ENCODE results near the gene CCM2.
"Not testable (repeated sequence)": the region's sequence is repeated elsewhere in the genome, so short reads cannot be mapped to it uniquely, and the experiment has no call there.

The CCM2 gene

GRCh38 chr7:45105588-45106188 is 105.7 kb downstream of the CCM2 start:
- no peak for DNase-seq

GRCh38 chr7:45106820-45107219 is 106.8 kb downstream of the CCM2 start:
- DNase-seq = no peak

- DNase-seq = no peak
Observed at GRCh38 chr7:45107356-45107755, 107.4 kb downstream of the CCM2 start.

DNA sequence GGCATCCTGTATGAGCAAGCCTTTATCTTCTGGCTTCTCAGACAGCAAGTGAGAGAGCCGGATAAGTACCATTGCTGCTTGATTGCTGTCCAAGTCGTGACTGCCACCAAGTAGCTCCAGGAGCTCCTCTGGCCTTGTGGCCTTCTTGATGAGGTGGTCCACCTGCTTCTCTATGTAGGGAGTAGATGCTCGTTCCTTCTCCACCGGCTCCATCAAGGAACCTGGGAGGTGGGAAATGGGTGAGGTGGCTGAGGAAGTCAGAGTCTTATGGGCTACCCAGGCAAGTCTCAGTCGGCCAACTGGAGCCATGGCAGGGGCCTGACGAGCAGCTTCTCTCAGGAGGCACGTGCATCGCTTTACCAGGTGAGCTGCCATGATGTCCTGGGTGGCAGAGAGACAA is 108.9 kb downstream of the CCM2 start:
- no peak for DNase-seq

DNA sequence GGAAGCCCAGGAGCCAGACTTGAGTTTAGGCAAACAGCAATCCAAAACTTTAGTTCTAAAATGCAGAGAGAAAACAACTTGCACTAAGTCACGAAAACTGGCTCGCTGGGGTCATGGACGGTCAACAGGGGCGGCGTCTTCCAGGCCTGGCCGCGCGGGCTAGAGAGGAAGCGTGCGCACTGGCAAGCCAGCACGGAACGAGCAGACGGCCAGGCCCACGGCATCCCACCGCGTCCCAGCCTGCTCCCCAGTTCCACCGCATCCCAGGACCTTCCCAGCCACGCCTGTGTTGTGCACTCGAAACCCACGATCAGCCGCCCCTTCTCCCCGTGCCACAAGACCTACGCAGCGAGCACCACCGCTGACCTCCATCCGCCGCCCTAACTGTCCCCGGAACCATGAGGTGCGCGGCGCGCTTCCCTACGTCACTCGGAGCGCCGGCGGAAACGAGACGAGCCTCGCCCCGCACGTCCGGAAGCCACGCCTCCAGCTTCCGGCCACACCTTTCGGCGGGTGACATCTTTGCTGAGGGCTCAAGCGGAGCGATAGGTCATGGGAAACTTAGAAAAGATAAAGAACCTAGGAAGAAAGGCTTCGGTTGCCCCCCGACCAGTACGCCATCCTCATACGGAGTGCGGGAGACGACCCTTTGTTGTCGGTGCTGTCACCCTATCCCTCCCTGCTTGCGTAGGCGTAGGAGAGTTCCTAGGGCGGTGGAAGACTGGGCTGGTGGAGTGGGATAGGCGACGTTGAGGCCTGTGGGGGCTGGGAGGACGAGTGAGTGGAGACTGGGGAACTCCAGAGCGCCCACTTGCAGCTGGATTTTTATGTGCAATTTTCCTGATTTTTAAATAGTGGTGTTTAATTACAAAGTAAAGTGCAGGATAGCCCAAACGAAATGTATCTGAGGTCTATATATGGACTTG is 111.6 kb downstream of the CCM2 start, which contains the start of gene TBRG4:
Gene TBRG4 (minus strand): TSS at position 400 of the 926 bp plus-strand sequence. CDS start 2,460 bp downstream, outside the sequence.
- peak; percentile 96 for DNase-seq

- no peak for DNase-seq
Observed at GRCh38 chr7:45112648-45113047, 112.6 kb downstream of the CCM2 start.

DNA sequence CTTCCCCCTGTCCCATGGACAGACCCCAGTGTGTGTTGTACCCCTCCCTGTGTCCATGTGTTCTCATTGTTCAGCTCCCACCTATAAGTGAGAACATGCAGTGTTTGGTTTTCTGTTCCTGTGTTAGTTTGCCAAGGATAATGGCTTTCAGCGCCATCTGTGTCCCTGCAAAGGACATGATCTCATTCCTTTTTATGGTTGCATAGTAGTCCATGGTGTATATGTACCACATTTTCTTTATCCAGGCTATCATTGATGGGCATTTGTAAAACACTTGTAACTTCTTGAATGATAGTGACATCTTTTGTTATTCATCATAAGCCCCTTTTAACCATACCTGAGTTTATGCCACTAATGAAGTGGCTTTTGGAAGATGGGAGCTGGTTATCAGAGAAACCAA is 114.3 kb downstream of the CCM2 start:
- not testable (repeated sequence) for DNase-seq

DNA sequence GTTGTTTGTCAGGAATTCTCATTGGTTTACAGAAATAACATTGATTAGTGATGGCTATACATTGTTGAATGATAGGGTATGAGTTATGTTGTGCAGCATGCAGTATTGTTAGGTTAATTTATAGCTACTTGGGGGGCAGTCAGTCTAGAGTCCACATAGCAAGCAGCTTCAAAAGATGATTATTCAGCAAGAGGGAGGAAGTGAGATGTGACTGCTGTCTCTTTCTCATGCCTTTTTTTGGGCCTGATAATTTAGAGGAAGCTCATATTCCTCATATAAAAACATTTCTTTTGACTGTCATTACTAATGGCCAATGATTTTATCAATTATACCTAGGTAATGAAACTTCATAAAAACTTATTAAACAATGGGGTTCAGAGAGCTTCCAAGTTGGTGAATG is 114.9 kb downstream of the CCM2 start:
- DNase-seq = no peak

DNA sequence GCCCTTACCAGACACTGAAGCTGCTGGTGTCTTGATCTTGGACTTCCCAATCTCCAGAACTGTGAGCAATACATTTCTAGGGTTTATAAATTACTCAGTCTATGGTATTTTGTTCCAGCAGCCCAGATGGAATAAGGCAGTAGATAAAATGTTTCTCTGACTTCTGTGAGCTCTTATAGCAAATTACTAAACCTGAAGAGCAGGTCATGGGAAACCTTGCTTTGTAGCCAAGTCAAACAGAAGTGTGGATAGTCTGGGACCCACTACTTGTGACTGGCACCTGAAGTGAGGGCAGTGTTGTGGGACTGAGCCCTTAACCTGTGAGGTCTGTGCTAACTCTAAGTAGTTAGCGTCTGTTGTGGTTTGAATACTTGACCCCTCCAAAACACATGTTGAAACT is 116.0 kb downstream of the CCM2 start:
- DNase-seq = no peak

DNA sequence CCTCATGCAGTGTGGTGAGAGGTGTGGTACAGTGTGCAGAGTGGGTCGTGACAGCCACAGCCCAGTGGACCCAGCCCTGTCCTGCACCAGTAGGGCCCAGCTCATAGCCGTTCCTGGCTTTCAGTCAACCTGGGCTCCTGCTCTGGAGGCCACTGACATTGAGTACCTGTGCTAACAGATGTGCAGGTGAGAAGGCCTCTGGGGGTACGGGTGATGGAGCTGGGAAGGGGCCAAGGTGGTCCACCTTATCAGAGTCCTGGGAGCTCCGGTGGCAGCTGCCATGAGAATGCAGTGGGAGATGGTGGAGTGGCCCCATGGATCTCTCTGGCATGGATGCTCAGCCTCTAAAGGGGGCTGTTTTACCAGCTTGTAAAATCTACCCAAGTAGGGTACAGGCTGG is 117.6 kb downstream of the CCM2 start:
- DNase-seq = no peak

- no peak for DNase-seq
Observed at GRCh38 chr7:45118292-45118691, 118.3 kb downstream of the CCM2 start.

DNA sequence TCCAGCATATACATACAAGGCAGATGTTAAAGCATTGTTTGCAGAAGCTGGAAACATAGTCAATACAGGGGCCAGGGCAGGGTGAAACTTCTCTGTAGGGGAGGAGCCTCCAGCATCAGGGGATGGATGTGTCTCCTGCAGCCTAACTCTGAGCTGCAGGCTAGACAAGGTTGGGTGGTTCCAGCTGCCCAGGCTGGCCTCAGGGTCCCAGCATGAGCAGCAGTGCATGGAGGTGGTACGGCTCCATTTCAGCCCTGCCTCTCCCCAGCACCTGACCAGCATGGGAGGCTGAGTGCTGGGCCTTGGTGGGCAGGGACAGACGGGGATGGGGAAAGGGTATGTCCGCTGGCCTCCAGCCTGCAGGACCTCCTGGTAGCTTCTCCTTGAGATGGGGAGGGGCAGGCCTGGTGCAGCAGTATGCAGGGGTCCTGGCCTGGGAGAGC is 118.9 kb downstream of the CCM2 start:
- no peak for DNase-seq

DNA sequence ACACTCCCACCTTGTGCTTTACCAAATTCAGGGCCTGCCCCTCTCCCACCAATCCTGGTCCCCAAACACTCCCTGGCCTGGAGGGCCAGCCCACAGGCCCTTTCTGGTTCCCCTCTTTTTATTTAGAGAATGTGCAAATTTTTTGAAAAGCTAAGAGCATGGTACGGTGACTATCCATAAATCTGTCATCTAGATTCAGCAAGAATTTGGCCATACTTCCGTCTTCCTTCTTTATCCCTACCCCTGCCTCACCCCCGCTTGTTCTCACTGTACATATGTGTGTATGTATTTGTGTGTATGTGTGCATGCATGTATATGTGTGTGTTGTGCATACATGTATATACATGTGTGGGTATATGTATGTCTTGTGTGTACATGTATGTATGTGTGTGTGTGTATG is 119.5 kb downstream of the CCM2 start:
- no peak for DNase-seq

- DNase-seq = peak; percentile 6
Observed at GRCh38 chr7:45122975-45123860, 123.2 kb downstream of the CCM2 start.

DNA sequence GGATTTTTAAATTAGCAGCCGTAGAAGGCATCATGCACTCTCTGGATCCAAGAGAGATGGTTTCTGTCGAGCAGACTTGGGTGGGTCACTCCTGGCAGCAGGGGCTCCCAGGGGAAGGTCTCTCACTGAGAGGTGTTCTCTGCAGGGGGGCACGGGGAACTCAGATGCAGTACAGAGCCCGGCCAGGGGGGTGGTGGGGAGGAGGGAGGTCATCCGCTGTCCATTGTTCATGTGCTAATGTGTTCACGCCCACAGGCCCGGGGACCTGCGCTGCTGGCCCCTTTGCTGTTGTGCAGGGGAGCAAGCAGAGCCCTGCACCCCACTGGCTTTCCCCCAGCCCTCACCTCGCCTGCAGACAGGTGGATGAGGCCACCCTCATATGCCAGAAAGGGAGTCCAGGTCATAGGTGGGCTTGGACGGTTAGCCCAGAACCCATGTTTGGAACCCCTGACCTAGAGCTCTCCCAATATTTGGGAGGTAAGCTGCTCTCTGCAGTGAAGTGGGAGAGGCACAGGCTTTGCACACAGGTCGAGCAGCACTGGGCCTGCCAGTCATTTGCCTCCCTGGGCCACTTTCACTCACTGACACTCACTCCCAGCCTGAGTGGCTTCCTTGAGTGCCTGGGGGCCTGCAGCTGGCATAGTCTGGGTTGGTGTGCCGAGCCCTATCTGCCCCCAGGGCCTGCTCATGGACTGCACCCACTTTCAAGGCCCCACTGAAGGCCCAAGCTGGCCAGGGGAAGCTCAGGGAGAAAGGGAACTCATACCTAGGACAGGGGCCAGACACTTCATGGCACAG is 124.1 kb downstream of the CCM2 start:
- DNase-seq = no peak

DNA sequence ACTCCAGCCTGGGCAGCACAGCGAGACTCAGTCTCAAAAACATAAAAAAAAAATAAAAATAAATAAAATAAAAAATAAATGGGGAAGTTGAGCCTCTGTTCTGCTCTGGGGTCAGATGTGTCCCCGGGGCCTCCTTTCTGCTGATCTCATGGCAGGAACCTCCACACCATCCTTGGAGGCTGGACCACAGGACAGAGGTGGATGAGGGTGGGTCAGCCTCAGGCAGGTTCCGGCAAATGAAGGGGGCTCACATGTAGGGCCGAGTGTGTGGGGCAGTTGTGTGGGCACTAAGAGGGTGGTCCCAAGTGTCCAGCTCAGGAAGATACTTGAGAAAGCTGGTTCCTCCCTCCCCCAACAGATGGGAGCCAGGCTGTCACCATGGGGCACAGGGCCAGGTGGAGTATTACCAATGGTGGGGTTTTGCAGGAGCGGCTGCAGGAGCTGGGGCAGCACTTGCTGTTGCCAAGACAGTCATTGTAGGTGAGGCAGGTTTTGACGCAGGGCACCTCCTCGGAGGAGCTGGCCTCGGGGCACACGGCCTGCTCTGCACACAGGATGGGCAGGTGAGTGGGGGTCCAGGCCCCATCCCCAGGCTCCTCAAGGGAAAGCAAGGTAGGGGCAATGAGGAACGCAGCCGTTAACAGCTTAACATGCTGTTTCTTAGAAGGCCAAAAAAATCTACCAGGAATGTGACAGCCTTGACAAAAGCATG is 125.3 kb downstream of the CCM2 start:
- no peak for DNase-seq

Data from right hindlimb (tissue), 1 donor.